HG02588 (cell line): ENCODE measurements around the gene ERFE.
"Not testable (repeated sequence)": the region's sequence is repeated elsewhere in the genome, so short reads cannot be mapped to it uniquely, and the experiment has no call there.

ENCODE experiments used
- ATAC-seq: cut with Tn5 transposase; IDR thresholded peaks from one replicate; pipeline ENCODE4 v1.9.1; 2021; ENCODE audit warnings: mild to moderate bottlenecking, moderate library complexity; ENCODE audit not compliant: unreplicated experiment

The ERFE gene

GRCh38 chr2:238167344-238167715 is 8.6 kb downstream of the ERFE start:
- ATAC-seq, result no peak

DNA sequence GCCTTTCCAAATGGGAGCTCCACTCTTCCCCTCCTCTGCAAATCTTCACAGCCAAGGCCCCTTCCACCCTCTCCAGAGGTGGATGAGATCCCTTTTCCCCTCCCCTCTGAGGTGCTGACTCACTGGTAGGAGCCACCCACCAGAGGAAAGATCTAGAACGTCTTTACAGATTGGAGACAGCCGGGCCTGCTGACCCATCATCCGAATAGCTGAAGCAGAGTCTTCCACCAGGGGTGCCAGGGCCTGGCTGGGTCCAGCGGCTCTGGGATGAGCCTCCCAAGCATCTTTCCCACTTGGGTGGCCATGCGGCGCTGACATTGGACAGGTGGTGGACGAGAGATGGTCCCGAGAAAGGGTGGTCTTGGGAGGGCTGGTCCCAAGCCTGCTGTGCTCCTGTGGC is 9.0 kb downstream of the ERFE start:
- no peak for ATAC-seq

GRCh38 chr2:238168196-238169047 is 9.7 kb downstream of the ERFE start:
- no peak for ATAC-seq

GRCh38 chr2:238169048-238169707 is 10.4 kb downstream of the ERFE start:
- ATAC-seq, result no peak

DNA sequence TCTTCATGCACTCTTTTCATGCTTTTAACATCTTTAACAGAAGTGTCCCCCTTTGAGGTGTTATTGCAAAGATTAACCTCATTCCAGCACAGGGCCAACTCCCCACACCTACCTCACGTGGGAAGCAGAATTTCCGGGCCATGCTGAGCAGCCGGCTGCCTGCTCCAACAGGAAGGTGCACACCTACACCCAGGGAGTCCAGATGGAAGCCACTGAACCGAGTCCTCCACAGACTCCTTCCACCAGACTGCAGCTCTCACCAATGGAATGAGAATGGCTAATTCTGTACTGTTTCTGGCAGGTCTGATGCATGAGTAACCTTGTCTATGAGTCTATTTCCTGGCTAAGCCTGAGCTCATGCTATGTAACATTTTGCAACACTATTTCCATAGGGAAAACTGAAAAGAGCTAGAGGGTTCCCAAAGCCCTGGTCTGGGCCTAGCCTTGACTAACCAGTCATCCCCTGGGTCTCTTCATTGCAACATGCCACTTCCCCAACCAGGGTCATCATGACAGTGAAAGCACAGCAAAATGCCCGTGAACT is 11.0 kb downstream of the ERFE start:
- ATAC-seq, result no peak

GRCh38 chr2:238170386-238171071 is 11.8 kb downstream of the ERFE start:
- no peak for ATAC-seq

DNA sequence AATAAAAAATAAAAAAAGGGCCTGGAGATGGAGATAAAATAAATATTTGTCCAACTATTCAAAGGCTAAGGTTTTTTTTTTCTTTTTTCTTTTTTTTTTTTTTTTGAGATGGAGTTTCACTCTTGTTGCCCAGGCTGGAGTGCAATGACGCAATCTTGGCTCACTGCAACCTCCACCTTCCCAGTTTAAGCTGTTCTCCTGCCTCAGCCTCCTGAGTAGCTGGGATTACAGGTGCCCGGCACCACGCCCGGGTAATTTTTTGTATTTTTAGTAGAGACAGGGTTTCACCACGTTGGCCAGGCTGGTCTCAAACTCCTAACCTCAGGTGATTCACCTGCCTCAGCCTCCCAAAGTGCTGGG is 12.3 kb downstream of the ERFE start:
- not testable (repeated sequence) for ATAC-seq

- ATAC-seq, result no peak
Measured at GRCh38 chr2:238171575-238172187, 12.9 kb downstream of the ERFE start.

- no peak for ATAC-seq
Measured at GRCh38 chr2:238172439-238172838, 13.7 kb downstream of the ERFE start.

- no peak for ATAC-seq
Measured at GRCh38 chr2:238173692-238174091, 14.9 kb downstream of the ERFE start.

DNA sequence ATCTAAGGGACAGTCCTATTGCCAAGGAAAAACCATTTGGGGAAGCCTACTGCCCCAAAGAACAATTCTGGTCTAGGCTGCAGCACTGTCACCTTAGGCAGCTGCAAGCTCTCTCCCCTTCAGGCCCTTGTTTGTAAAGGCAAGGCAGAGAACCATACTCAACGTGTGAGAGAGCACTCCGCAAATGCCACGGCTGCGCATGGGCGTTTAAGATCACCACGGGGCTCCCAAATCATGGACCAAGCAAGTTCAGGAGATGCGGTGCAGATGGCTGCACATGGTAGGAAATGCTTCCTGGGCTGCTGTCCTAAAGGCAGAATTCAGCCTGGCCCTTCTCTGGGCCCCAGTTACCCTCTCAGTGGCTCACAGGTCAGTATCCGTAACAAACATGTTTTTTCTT is 15.5 kb downstream of the ERFE start:
- no peak for ATAC-seq

DNA sequence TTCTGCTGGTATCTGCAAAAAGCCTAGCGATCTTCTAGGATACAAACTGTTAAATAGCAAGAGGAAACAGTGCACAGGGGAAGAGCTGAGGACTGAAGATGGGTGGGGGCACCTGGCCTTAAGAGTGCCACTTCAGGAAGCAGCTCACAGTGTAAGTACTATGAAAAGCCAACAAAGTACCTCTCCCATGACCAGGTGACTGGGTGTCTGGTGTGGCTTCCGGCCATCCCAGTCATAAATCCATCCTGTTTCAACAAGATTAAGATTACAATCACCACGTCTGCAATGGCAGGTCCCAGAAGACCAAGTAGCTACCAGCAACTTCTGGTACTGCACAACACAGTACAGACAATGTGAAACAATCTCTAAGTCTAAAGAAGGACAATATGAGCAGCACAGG is 15.9 kb downstream of the ERFE start:
- ATAC-seq, result no peak

DNA sequence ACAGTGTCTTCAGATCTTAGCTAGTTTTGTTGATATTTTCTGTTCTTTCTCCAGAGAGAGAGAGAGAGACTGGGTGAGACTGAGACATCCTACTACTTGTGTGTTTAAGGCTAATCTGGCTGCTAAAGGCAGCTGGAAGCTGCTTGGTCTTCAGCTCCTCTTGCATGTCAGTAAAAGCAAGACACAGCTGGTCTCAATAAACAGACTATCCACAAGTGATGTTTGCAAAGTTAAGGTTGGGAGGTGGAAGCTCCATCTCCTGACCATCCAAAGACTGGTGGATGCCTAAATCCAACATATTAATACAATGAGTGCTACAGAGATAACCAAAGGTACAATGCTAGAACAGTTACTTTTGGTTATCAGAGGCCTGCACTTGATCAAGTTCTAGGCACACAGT is 17.8 kb downstream of the ERFE start:
- ATAC-seq, result no peak

DNA sequence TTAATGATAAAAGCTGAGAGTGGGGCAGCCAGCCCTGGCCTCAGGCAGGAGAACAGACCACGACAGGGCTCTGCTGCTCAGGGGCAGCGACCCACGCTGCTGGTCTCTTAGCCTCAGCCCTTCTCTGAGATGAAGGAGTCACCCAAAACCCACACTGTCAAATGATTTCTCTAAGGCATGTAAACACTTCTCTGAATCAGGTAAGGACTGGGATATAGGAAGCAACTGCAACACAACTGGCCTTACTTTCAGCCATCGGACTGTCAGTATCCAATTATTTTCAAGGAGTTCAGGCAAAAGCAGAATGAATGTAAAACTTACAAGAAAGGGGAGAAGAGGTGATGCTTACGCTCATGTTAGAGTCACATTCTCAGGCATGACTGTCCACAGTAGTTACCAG is 21.8 kb downstream of the ERFE start:
- no peak for ATAC-seq

- ATAC-seq, result no peak
Measured at GRCh38 chr2:238182362-238182761, 23.6 kb downstream of the ERFE start.

GRCh38 chr2:238183821-238184220 is 25.1 kb downstream of the ERFE start:
- ATAC-seq, result no peak

- no peak for ATAC-seq
Measured at GRCh38 chr2:238187618-238188548, 29.1 kb downstream of the ERFE start.

GRCh38 chr2:238190445-238190844 is 31.7 kb downstream of the ERFE start:
- no peak for ATAC-seq

DNA sequence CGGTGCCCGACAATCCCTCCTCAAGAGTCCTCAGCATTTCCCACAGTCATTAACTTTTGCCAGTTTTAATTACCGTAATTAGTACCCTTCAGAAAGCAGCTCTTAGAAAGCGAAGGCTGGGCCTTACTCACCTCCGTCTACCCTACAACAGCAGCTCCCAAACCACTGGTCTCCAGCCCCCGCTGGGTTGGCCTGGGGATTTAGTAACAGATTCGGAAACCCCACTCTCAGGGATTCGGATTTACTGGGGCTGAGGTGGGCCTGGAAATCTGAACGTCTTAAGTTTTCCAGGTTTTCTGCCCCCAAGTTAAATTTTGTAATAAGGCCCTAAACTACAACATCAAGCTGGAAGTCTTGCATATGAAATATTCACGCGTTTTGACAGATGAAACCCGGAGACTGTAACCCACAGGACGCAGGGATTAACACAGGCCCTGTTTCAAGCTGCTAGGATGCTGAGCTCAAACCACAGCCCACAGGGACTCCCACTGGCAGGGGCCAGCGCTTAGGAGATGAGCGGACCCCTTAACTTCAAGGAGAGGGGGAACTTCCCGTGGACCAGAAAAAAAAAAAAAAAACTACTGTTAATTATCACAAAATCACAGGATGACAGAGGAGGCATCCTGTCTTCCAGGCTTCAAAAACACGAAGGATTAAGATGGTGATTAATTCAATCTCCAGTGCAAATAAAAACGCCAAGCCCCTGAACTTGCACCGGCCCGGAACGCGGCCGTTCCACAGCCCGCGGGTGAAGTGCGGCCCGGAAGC is 43.7 kb downstream of the ERFE start:
- ATAC-seq, result no peak
